Esophagus squamous epithelium (tissue), 4 donors: Measurements from ENCODE around the gene DLGAP1.

ENCODE experiments used
- CTCF ChIP-seq, 6 experiments: fragments of 450-650 bp in 4 of 6; fragments of 200-600 bp in 2 of 6; sonication (generic) in 2 of 6; IDR thresholded peaks; one replicate each; pipeline ENCODE4 v1.5.1; 2016 to 2019; ENCODE audit warnings: antibody characterized with exemption in 6 of 6, mild to moderate bottlenecking in 4 of 6, moderate library complexity in 4 of 6
- POLR2A ChIP-seq, 4 donors: fragments of 450-650 bp; IDR thresholded peaks; one replicate each; pipeline ENCODE4 v1.6.1; 2017; ENCODE audit warnings: antibody characterized with exemption in 4 of 4, mild to moderate bottlenecking in 4 of 4, moderate library complexity in 3 of 4

GRCh38 chr18:3615374-3615985 lies 839.6 kb downstream of the DLGAP1 start:
- TF ChIP-seq CTCF (IDR thresholded peaks at IDR 0.05) (no peak), POLR2A (IDR thresholded peaks at IDR 0.05) (no peak)
